Measurements from ENCODE around the gene RAB42. TPM values are rescaled to one million over a fixed set of nuclear protein-coding genes. Genes with fewer than 3 reads are reported as not detected.

RAB42 gene
- total and polyA plus RNA-seq, 2 of the 8 experiments (the other 6 are each of a cell fraction or from before 2014, with no cell fraction given): 12.5 to 16.6 TPM

GRCh38 chr1:28552758-28553663 is 39.1 kb upstream of the RAB42 start, which contains the start of gene TRNAU1AP (continued):
- no peak for TF ChIP-seq ZNF274 (IDR thresholded peaks at IDR 0.05; ENCODE audit: borderline replicate concordance, extremely low read depth, low read length)
- TF ChIP-seq MAFK (IDR thresholded peaks at IDR 0.05; ENCODE audit: low read depth, low read length): no peak
- 0 out of 2 replicates have a peak, but pooled peaks have one; percentile 51 for TF ChIP-seq JUN (IDR thresholded peaks at IDR 0.05; ENCODE audit: low read depth, low read length)
- TF ChIP-seq BCL11A (IDR thresholded peaks at IDR 0.05; ENCODE audit: low read depth in 2 of 2, low read length in 2 of 2): no peak
- no peak for TF ChIP-seq ATF3 (IDR thresholded peaks at IDR 0.05; ENCODE audit: insufficient read depth, low read depth, low read length)
- TF ChIP-seq CREB1 (IDR thresholded peaks at IDR 0.05): peak; percentile 56
- TF ChIP-seq POU5F1 (IDR thresholded peaks at IDR 0.05; ENCODE audit: low read depth, low read length): no peak
- no peak for TF ChIP-seq GABPA (IDR thresholded peaks at IDR 0.05; ENCODE audit: borderline replicate concordance, insufficient read depth, low read length)
- peak in 1 of 2 experiments; percentile 65; a peak in 1 of 3 replicates for TF ChIP-seq EP300 (IDR thresholded peaks at IDR 0.05; ENCODE audit: borderline replicate concordance in 1 of 2, low read depth in 2 of 2, low read length in 2 of 2)
- no peak for TF ChIP-seq CHD2 (IDR thresholded peaks at IDR 0.05; ENCODE audit: low read length)
- no peak for TF ChIP-seq CBX8 (IDR thresholded peaks at IDR 0.05; ENCODE audit: borderline replicate concordance, low read depth, low read length)
- TF ChIP-seq EGR1 (IDR thresholded peaks at IDR 0.05; ENCODE audit: borderline replicate concordance, low read depth, low read length): peak; percentile 80
- peak; percentile 92 for TF ChIP-seq KDM4A (IDR thresholded peaks at IDR 0.05; ENCODE audit: low read depth, low read length, severe bottlenecking)
- TF ChIP-seq E2F6 (IDR thresholded peaks at IDR 0.05): peak; percentile 54; the same call in 1 of the 2 replicates
- TF ChIP-seq SUZ12 (IDR thresholded peaks at IDR 0.05; ENCODE audit: low read length): no peak
